H1 (cell line): ENCODE measurements around the gene LIPM. TPM values are rescaled to one million over a fixed set of nuclear protein-coding genes. Genes with fewer than 3 reads are reported as not detected.

ENCODE experiments used
- CTCF ChIA-PET: fragments of 300-600 bp; sonication (Branson Sonifier 250); formaldehyde crosslinking; loops from one replicate; lab custom pipeline; 2021; ENCODE audit not compliant: partially characterized antibody; lab: Charles Lee
- POLR2A ChIA-PET: fragments of 300-600 bp; sonication (Branson Sonifier 250); formaldehyde crosslinking; loops from one replicate; lab custom pipeline; 2021; ENCODE audit warnings: inconsistent platforms; ENCODE audit not compliant: partially characterized antibody; lab: Charles Lee
- DNase-seq, 2 experiments: peaks; one replicate each; pipeline versions ENCODE4 v3.0.0 to v3.0.0-alpha.2; 2010 to 2022; ENCODE audit warnings: low spot score in 2 of 2, low read depth in 1 of 2, mixed read lengths in 1 of 2
- FAIRE-seq: peaks from 2 replicates; lab custom pipeline; 2011; peaks lifted over from hg19 to GRCh38; lab: Jason Lieb, UNC
- H2AFZ ChIP-seq: 2 replicates; pipeline ENCODE4 v1.8.1; 2012; ENCODE audit warnings: low read length, inconsistent platforms
- H2AK5ac ChIP-seq: 2 replicates; pipeline ENCODE4 v1.6.1; 2013; ENCODE audit warnings: low read depth, low read length
- H2BK120ac ChIP-seq: replicated peaks from 2 replicates; pipeline ENCODE3; 2013; ENCODE audit warnings: low read depth, low read length, inconsistent platforms
- H2BK12ac ChIP-seq: 2 replicates; pipeline ENCODE4 v1.6.1; 2013; ENCODE audit warnings: low read depth, low read length
- H2BK15ac ChIP-seq: 2 replicates; pipeline ENCODE4 v1.6.1; 2013; ENCODE audit warnings: low read length
- H2BK20ac ChIP-seq: 2 replicates; pipeline ENCODE4 v1.6.1; 2013; ENCODE audit warnings: low read length
- H2BK5ac ChIP-seq: 2 replicates; pipeline ENCODE4 v1.6.1; 2013; ENCODE audit warnings: low read depth, low read length
- H3K14ac ChIP-seq: 2 replicates; pipeline ENCODE4 v1.6.1; 2013; ENCODE audit warnings: inconsistent platforms; ENCODE audit not compliant: insufficient read length
- H3K18ac ChIP-seq: 2 replicates; pipeline ENCODE4 v1.6.1; 2013; ENCODE audit warnings: low read length; ENCODE audit errors: extremely low read depth
- H3K23ac ChIP-seq: 2 replicates; pipeline ENCODE4 v1.6.1; 2013; ENCODE audit warnings: inconsistent platforms; ENCODE audit not compliant: insufficient read length
- H3K23me2 ChIP-seq: 2 replicates; pipeline ENCODE4 v1.6.1; 2013; ENCODE audit warnings: low read depth, low read length
- H3K27ac ChIP-seq: 2 replicates; pipeline ENCODE4 v1.6.1; 2011; ENCODE audit warnings: low read depth, low read length, inconsistent platforms
- H3K27me3 ChIP-seq, 4 experiments: replicated peaks in 1 of 4; 1 replicate in 1 of 4; 2 replicates in 3 of 4; pipeline versions ENCODE4 v1.6.1 to v1.8.1; 2011 to 2013; ENCODE audit warnings: low read length in 3 of 4, mild to moderate bottlenecking in 3 of 4, inconsistent platforms in 2 of 4, mixed read lengths in 2 of 4, moderate library complexity in 1 of 4; ENCODE audit not compliant: control insufficient read depth in 3 of 4, insufficient read depth in 3 of 4; ENCODE audit errors: extremely low read depth in 1 of 4
- H3K36me3 ChIP-seq, 4 experiments: 2 replicates each; pipeline versions ENCODE4 v1.6.1 to v1.8.1; 2011 to 2013; ENCODE audit warnings: mild to moderate bottlenecking in 4 of 4, low read length in 3 of 4, moderate library complexity in 2 of 4, control low read depth in 1 of 4, inconsistent platforms in 1 of 4; ENCODE audit not compliant: insufficient read depth in 4 of 4, control insufficient read depth in 2 of 4
- H3K4ac ChIP-seq: replicated peaks from 2 replicates; pipeline ENCODE3; 2013; ENCODE audit warnings: low read length, low read depth, mixed read lengths, inconsistent platforms; ENCODE audit not compliant: insufficient read length
- H3K4me1 ChIP-seq, 4 experiments: replicated peaks in 1 of 4; 1 replicate in 1 of 4; 2 replicates in 3 of 4; pipeline versions ENCODE4 v1.6.1 to v1.8.1; 2011 to 2013; ENCODE audit warnings: low read length in 3 of 4, inconsistent platforms in 2 of 4, mixed read lengths in 1 of 4; ENCODE audit not compliant: insufficient read depth in 4 of 4, control insufficient read depth in 3 of 4
- H3K4me2 ChIP-seq, 2 experiments: 2 replicates each; pipeline versions ENCODE4 v1.6.1 to v1.8.1; 2011 to 2013; ENCODE audit warnings: low read depth in 2 of 2, low read length in 2 of 2, control low read depth in 1 of 2, inconsistent platforms in 1 of 2, mild to moderate bottlenecking in 1 of 2; ENCODE audit not compliant: insufficient read depth in 1 of 2
- H3K4me3 ChIP-seq, 4 experiments: fragments of 200-600, 300-600 bp in 1 of 4; sonication (generic), shearing (Covaris generic), sonication (Bioruptor Twin) in 1 of 4; 2 replicates each; pipeline versions ENCODE4 v1.5.1 to v1.8.1; 2011 to 2016; ENCODE audit warnings: low read length in 4 of 4, low read depth in 3 of 4, control low read depth in 2 of 4, inconsistent platforms in 2 of 4, mild to moderate bottlenecking in 2 of 4, mixed read lengths in 1 of 4, moderate library complexity in 1 of 4; ENCODE audit not compliant: insufficient read depth in 2 of 4; ENCODE audit errors: extremely low read depth in 1 of 4
- H3K56ac ChIP-seq: replicated peaks from 2 replicates; pipeline ENCODE3; 2013; ENCODE audit warnings: low read depth, mild to moderate bottlenecking, mixed read lengths, low read length, inconsistent platforms; ENCODE audit not compliant: insufficient read length
- H3K79me1 ChIP-seq: 2 replicates; pipeline ENCODE4 v1.6.1; 2013; ENCODE audit warnings: low read depth, low read length, control low read depth
- H3K79me2 ChIP-seq, 2 experiments: 2 replicates each; pipeline versions ENCODE4 v1.6.1 to v1.8.1; 2012 to 2013; ENCODE audit warnings: low read length in 2 of 2, mild to moderate bottlenecking in 2 of 2, inconsistent platforms in 1 of 2; ENCODE audit not compliant: insufficient read depth in 2 of 2, control insufficient read depth in 1 of 2
- H3K9ac ChIP-seq, 4 experiments: replicated peaks in 1 of 4; 1 replicate in 1 of 4; 2 replicates in 3 of 4; pipeline versions ENCODE4 v1.6.1 to v1.8.1; 2011 to 2013; ENCODE audit warnings: low read depth in 3 of 4, low read length in 3 of 4, control low read depth in 2 of 4, mild to moderate bottlenecking in 2 of 4, moderate library complexity in 2 of 4, inconsistent platforms in 1 of 4; ENCODE audit errors: extremely low read depth in 1 of 4
- H3K9me3 ChIP-seq, 2 experiments: 2 replicates each; pipeline versions ENCODE4 v1.6.1 to v1.8.1; 2012 to 2013; ENCODE audit warnings: mild to moderate bottlenecking in 2 of 2, moderate library complexity in 2 of 2, control low read depth in 1 of 2, inconsistent platforms in 1 of 2, low read depth in 1 of 2, low read length in 1 of 2, mixed read lengths in 1 of 2; ENCODE audit not compliant: insufficient read depth in 2 of 2
- H4K20me1 ChIP-seq, 2 experiments: replicated peaks in 1 of 2; 2 replicates each; pipeline versions ENCODE3 to v1.8.1; 2011 to 2013; ENCODE audit warnings: inconsistent platforms in 2 of 2, low read length in 2 of 2, mild to moderate bottlenecking in 1 of 2; ENCODE audit not compliant: insufficient read depth in 2 of 2, control insufficient read depth in 1 of 2
- H4K5ac ChIP-seq: 2 replicates; pipeline ENCODE4 v1.6.1; 2013; ENCODE audit warnings: low read length, low read depth, mixed read lengths, inconsistent platforms; ENCODE audit not compliant: insufficient read length
- H4K8ac ChIP-seq: 2 replicates; pipeline ENCODE4 v1.8.0; 2013; ENCODE audit warnings: mild to moderate bottlenecking, moderate library complexity, low read length, inconsistent platforms; ENCODE audit not compliant: insufficient read depth; ENCODE audit errors: extremely low read depth
- H4K91ac ChIP-seq: replicated peaks from 2 replicates; pipeline ENCODE3; 2013; ENCODE audit warnings: low read length, mixed read lengths, inconsistent platforms; ENCODE audit not compliant: insufficient read length
- BACH1 ChIP-seq: IDR thresholded peaks from 2 replicates; pipeline ENCODE4 v1.6.1; 2012; ENCODE audit warnings: low read length, improper control_type of control experiment
- EGR1 ChIP-seq: IDR thresholded peaks from 2 replicates; pipeline ENCODE4 v1.6.1; 2011; ENCODE audit warnings: low read depth, low read length, borderline replicate concordance
- HDAC2 ChIP-seq, 2 experiments: fragments of 300-600 bp in 1 of 2; sonication (generic) in 1 of 2; IDR thresholded peaks; 2 replicates each; pipeline ENCODE4 v1.6.1; 2011 to 2012; ENCODE audit warnings: low read depth in 2 of 2, low read length in 2 of 2, mild to moderate bottlenecking in 2 of 2, moderate library complexity in 2 of 2, borderline replicate concordance in 1 of 2, inconsistent platforms in 1 of 2
- MAFK ChIP-seq: IDR thresholded peaks from 2 replicates; pipeline ENCODE4 v1.6.1; 2012; ENCODE audit warnings: low read depth, mild to moderate bottlenecking, improper control_type of control experiment, low read length
- NRF1 ChIP-seq: IDR thresholded peaks from 2 replicates; pipeline ENCODE4 v1.6.1; 2011; ENCODE audit warnings: mild to moderate bottlenecking, low read depth, low read length, improper control_type of control experiment
- PHF8 ChIP-seq: fragments of 200-600 bp; sonication (generic); conservative IDR thresholded peaks from 2 replicates; pipeline ENCODE4 v1.7.1; 2012; ENCODE audit warnings: low read depth, mild to moderate bottlenecking, inconsistent platforms, low read length, moderate library complexity
- RFX5 ChIP-seq: IDR thresholded peaks from 2 replicates; pipeline ENCODE4 v1.6.1; 2011; ENCODE audit warnings: low read depth, low read length, improper control_type of control experiment, borderline replicate concordance
- SIRT6 ChIP-seq: IDR thresholded peaks from one replicate; pipeline ENCODE4 v1.7.1; 2012; ENCODE audit warnings: low read length, inconsistent platforms
- TAF1 ChIP-seq: IDR thresholded peaks from 2 replicates; pipeline ENCODE4 v1.6.1; 2011; ENCODE audit warnings: mild to moderate bottlenecking, low read depth, low read length
- TBP ChIP-seq: IDR thresholded peaks from 2 replicates; pipeline ENCODE4 v1.6.1; 2011; ENCODE audit warnings: low read depth, low read length, improper control_type of control experiment
- YY1 ChIP-seq: IDR thresholded peaks from 2 replicates; pipeline ENCODE4 v1.6.1; 2011; ENCODE audit warnings: low read depth, mild to moderate bottlenecking, low read length
- WGBS, 2 experiments: shearing (Covaris generic) in 1 of 2; methylation state at CpG; one replicate each; pipeline versions ENCODE4 v1.1.6 to v1.1.7; 2013 to 2015; ENCODE audit warnings: low lambda C conversion rate in 2 of 2, mixed read lengths in 2 of 2, inconsistent platforms in 1 of 2, low coverage in 1 of 2, missing lambda C conversion rate in 1 of 2; ENCODE audit not compliant: insufficient replicate concordance in 2 of 2, insufficient coverage in 1 of 2, insufficient read length in 1 of 2; ENCODE audit errors: extremely low coverage in 1 of 2, missing lambda C conversion rate in 1 of 2; 5-methylcytosine and 5-hydroxymethylcytosine counted together
- polyA plus RNA-seq, 7 experiments: library from polyadenylated mRNA; depleted of rRNA in 3 of 7; stranded (reverse) in 5 of 7; unstranded in 2 of 7; fragments of >200 nt in 5 of 7; fragments of 200-250 nt in 2 of 7; gene quantifications; 1 replicate in 5 of 7; 2 replicates in 1 of 7; 4 replicates in 1 of 7; pipeline versions ENCODE4 v1.2.1 to v1.2.3, GENCODE V29; 2011 to 2013; ENCODE audit warnings: missing spikeins in 2 of 7, mixed read lengths in 2 of 7
- total RNA-seq: library from RNA; stranded (reverse); fragmentation: NEBNext Ultra II Directional; extraction: Animal tissue kit (Norgen Biotek cat#: 25700); gene quantifications from 2 replicates; pipeline ENCODE4 v1.2.1, GENCODE V29; 2021
- TF ChIP-seq, protein P1 (sequence below), 3 experiments: IDR thresholded peaks; 1 replicate in 2 of 3; 2 replicates in 1 of 3; pipeline versions ENCODE4 v1.5.1 to v1.6.1; 2011; ENCODE audit warnings: low read length in 3 of 3, mild to moderate bottlenecking in 3 of 3, inconsistent platforms in 2 of 3, low read depth in 1 of 3, moderate library complexity in 1 of 3; ENCODE audit not compliant: insufficient read depth in 1 of 3; ENCODE audit errors: control extremely low read depth in 1 of 3

LIPM gene
- total and polyA plus RNA-seq, 2 of the 8 experiments (the other 6 are each of a cell fraction or from before 2014, with no cell fraction given), result not detected

DNA sequence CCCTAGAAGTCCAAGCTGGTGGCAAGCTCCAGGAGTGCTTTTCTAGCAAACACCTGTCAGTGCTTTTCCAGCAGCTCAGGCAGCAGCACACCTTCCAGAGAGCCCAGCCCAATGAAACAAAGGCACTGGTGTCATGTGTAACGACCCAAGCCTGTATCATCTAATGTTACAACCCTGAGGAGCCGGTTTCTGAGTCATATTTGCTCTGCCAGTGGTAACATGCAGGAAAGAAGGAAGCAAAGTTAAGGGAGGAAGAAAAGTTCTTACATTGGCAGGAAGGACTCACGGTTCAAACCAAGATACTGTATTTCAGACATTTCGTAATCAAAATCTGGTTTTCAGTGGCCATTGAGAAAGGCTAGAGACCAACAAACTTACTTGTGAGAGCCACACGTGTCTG, 49.2 kb downstream of the LIPM start, which contains the start of gene ANKRD22:
TSS of gene ANKRD22 (minus strand) at position 139 of the 400 bp plus-strand sequence. CDS start 237 bp downstream, outside the sequence.
- Histone ChIP-seq H3K4me3 (no peak within 1 kb of the TSS), H3K56ac (no peak within 1 kb of the TSS), H4K5ac (no peak within 1 kb of the TSS), H2BK120ac (no peak within 1 kb of the TSS), H2AK5ac (no peak within 1 kb of the TSS), H4K20me1 (no peaks in the 10 kb centered on the region), H3K4me2 (0 out of 4 replicates have a peak within 1 kb of the TSS, but pooled peaks of 1 of the 2 experiments have one; percentile 9), H3K27me3 (no peaks in the 10 kb centered on the region), H3K4ac (no peak within 1 kb of the TSS), H3K23ac (no peak within 1 kb of the TSS), H2BK15ac (no peak within 1 kb of the TSS), H3K27ac (no peak within 1 kb of the TSS), H3K79me1 (no peaks in the 10 kb centered on the region), H3K18ac (no peak within 1 kb of the TSS), H2BK5ac (no peak within 1 kb of the TSS), H2BK20ac (no peak within 1 kb of the TSS), H2BK12ac (no peak within 1 kb of the TSS), H4K91ac (no peak within 1 kb of the TSS), H3K4me1 (peaks cover 0 to 3% (median 0%) of the 10 kb centered on the region in 4 experiments; a peak in 3 of 7 replicates), H3K36me3 (no peaks in the 10 kb centered on the region), H3K9ac (no peak within 1 kb of the TSS), H3K23me2 (no peaks in the 10 kb centered on the region), H3K14ac (no peak within 1 kb of the TSS), H3K9me3 (no peaks in the 10 kb centered on the region), H2AFZ (peak within 1 kb of the TSS; percentile 99), H4K8ac (no peak within 1 kb of the TSS), H3K79me2 (no peaks in the 10 kb centered on the region)
- no peak for TF ChIP-seq SIRT6
- TF ChIP-seq NRF1, result no peak
- TF ChIP-seq RFX5, result no peak
- TF ChIP-seq PHF8, result no peak
- TF ChIP-seq HDAC2 (IDR thresholded peaks at IDR 0.05; ENCODE audit: borderline replicate concordance in 1 of 2, low read depth in 2 of 2, low read length in 2 of 2), result no peak
- TF ChIP-seq, protein P1, sequence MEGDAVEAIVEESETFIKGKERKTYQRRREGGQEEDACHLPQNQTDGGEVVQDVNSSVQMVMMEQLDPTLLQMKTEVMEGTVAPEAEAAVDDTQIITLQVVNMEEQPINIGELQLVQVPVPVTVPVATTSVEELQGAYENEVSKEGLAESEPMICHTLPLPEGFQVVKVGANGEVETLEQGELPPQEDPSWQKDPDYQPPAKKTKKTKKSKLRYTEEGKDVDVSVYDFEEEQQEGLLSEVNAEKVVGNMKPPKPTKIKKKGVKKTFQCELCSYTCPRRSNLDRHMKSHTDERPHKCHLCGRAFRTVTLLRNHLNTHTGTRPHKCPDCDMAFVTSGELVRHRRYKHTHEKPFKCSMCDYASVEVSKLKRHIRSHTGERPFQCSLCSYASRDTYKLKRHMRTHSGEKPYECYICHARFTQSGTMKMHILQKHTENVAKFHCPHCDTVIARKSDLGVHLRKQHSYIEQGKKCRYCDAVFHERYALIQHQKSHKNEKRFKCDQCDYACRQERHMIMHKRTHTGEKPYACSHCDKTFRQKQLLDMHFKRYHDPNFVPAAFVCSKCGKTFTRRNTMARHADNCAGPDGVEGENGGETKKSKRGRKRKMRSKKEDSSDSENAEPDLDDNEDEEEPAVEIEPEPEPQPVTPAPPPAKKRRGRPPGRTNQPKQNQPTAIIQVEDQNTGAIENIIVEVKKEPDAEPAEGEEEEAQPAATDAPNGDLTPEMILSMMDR (IDR thresholded peaks at IDR 0.05; ENCODE audit: control extremely low read depth in 1 of 3, insufficient read depth in 1 of 3, low read depth in 1 of 3, low read length in 3 of 3), result no peak
- TF ChIP-seq TAF1, result no peak
- no peak for TF ChIP-seq EGR1
- no peak for TF ChIP-seq YY1
- TF ChIP-seq MAFK, result no peak
- TF ChIP-seq TBP, result no peak
- no peak for TF ChIP-seq BACH1
- DNase-seq (no peak), FAIRE-seq (no peak)
- 61% methylated on average over 5 of the region's 5 CpGs; no CpG with 5 or more reads in 1 of the 2 experiments for WGBS, 2 experiments
- CTCF ChIA-PET, result interaction anchor here (0.6 to 2.1 kb wide), 7 partner anchors 12 to 135 kb away, joined by 3 to 6 read pairs (median 3); no protein-coding TSS in a partner anchor
- POLR2A ChIA-PET, result no interaction called here
